Gastrocnemius medialis (tissue), 4 donors: ENCODE measurements around the gene JAG1.

Experiments
- POLR2A ChIP-seq, 2 donors: fragments of 450-650 bp; IDR thresholded peaks; one replicate each; pipeline ENCODE4 v1.6.1; 2017; ENCODE audit warnings: antibody characterized with exemption in 2 of 2, mild to moderate bottlenecking in 2 of 2, moderate library complexity in 2 of 2
- TF ChIP-seq, protein P1 (sequence below), 5 experiments: fragments of 450-650 bp in 3 of 5; fragments of 200-600 bp in 2 of 5; sonication (generic) in 2 of 5; IDR thresholded peaks in 4 of 5; conservative IDR thresholded peaks in 1 of 5; 1 replicate in 4 of 5; 2 replicates in 1 of 5; pipeline ENCODE4 v1.5.1; 2016 to 2019; ENCODE audit warnings: antibody characterized with exemption in 5 of 5, mild to moderate bottlenecking in 3 of 5, moderate library complexity in 3 of 5

DNA sequence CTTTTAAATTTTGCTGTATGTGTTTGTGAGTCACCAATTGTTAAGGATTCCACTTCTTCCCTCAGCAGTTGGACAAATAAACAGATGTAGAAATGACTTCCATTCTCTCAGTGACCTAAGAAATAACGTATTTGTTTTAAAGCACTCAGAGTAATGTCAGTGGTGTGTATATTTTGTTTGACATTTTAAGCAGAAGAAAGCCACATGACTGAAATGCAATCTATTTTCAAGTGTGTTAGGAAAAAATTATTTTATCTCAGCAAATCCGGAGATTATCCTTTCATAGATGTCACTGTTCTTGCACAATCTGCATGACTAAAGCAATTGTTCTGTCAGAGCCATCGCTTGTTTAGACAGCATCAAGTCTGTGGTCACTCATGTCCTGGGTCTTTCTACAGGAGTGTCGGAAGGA, 77.1 kb downstream of the JAG1 start:
- TF ChIP-seq, protein P1, sequence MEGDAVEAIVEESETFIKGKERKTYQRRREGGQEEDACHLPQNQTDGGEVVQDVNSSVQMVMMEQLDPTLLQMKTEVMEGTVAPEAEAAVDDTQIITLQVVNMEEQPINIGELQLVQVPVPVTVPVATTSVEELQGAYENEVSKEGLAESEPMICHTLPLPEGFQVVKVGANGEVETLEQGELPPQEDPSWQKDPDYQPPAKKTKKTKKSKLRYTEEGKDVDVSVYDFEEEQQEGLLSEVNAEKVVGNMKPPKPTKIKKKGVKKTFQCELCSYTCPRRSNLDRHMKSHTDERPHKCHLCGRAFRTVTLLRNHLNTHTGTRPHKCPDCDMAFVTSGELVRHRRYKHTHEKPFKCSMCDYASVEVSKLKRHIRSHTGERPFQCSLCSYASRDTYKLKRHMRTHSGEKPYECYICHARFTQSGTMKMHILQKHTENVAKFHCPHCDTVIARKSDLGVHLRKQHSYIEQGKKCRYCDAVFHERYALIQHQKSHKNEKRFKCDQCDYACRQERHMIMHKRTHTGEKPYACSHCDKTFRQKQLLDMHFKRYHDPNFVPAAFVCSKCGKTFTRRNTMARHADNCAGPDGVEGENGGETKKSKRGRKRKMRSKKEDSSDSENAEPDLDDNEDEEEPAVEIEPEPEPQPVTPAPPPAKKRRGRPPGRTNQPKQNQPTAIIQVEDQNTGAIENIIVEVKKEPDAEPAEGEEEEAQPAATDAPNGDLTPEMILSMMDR (IDR thresholded peaks at IDR 0.05 in 4 of 5, conservative IDR thresholded peaks at IDR 0.05 in 1 of 5) = no peak
- TF ChIP-seq POLR2A (IDR thresholded peaks at IDR 0.05) = no peak
